H9 (cell line): ENCODE measurements around the gene GALNS. TPM values are rescaled to one million over a fixed set of nuclear protein-coding genes. Genes with fewer than 3 reads are reported as not detected.
A peak's percentile ranks its signal among the peaks of the same experiment; 100 is the strongest.

ENCODE experiments used
- DNase-seq: peaks from one replicate; pipeline ENCODE4 v3.0.0-alpha.2; 2017
- H2AFZ ChIP-seq: one replicate; pipeline ENCODE4 v1.6.1; 2013; ENCODE audit warnings: mild to moderate bottlenecking, low read length, control low read depth, moderate library complexity
- H2AK5ac ChIP-seq: 2 replicates; pipeline ENCODE4 v1.6.1; 2013; ENCODE audit warnings: low read length, control low read depth, mixed read lengths; ENCODE audit not compliant: insufficient read length
- H2BK120ac ChIP-seq: one replicate; pipeline ENCODE4 v1.6.1; 2013; ENCODE audit warnings: low read depth, mild to moderate bottlenecking, low read length, control low read depth, inconsistent platforms; ENCODE audit not compliant: poor library complexity, severe bottlenecking
- H2BK12ac ChIP-seq: 2 replicates; pipeline ENCODE4 v1.6.1; 2013; ENCODE audit warnings: low read length, control low read depth, mixed read lengths, low read depth; ENCODE audit not compliant: insufficient read length
- H2BK15ac ChIP-seq: 2 replicates; pipeline ENCODE4 v1.6.1; 2013; ENCODE audit warnings: low read depth, low read length, control low read depth
- H2BK20ac ChIP-seq: one replicate; pipeline ENCODE4 v1.6.1; 2013; ENCODE audit warnings: low read depth, mild to moderate bottlenecking, low read length, control low read depth, inconsistent platforms; ENCODE audit not compliant: poor library complexity, severe bottlenecking
- H2BK5ac ChIP-seq: 2 replicates; pipeline ENCODE4 v1.6.1; 2013; ENCODE audit warnings: low read length, control low read depth, mixed read lengths; ENCODE audit not compliant: insufficient read length
- H3K14ac ChIP-seq: 2 replicates; pipeline ENCODE4 v1.6.1; 2013; ENCODE audit warnings: low read length, control low read depth; ENCODE audit not compliant: insufficient read depth
- H3K18ac ChIP-seq: 2 replicates; pipeline ENCODE4 v1.6.1; 2013; ENCODE audit warnings: low read depth, mild to moderate bottlenecking, mixed read lengths, low read length, control low read depth; ENCODE audit not compliant: insufficient read length
- H3K23ac ChIP-seq: 2 replicates; pipeline ENCODE4 v1.6.1; 2013; ENCODE audit warnings: low read length, control low read depth, mixed read lengths, low read depth; ENCODE audit not compliant: insufficient read length
- H3K23me2 ChIP-seq: 2 replicates; pipeline ENCODE4 v1.6.1; 2013; ENCODE audit warnings: low read depth, mild to moderate bottlenecking, mixed read lengths, low read length, control low read depth; ENCODE audit not compliant: insufficient read length, poor library complexity, severe bottlenecking
- H3K27ac ChIP-seq: 2 replicates; pipeline ENCODE4 v1.5.1; 2013; ENCODE audit warnings: low read length, control low read depth, mixed read lengths, low read depth; ENCODE audit not compliant: insufficient read length
- H3K27me3 ChIP-seq: 2 replicates; pipeline ENCODE4 v1.6.1; 2013; ENCODE audit warnings: low read length, control low read depth, inconsistent platforms; ENCODE audit not compliant: insufficient read depth
- H3K4ac ChIP-seq: 2 replicates; pipeline ENCODE4 v1.6.1; 2013; ENCODE audit warnings: low read depth, mild to moderate bottlenecking, control low read depth, inconsistent platforms, low read length, moderate library complexity
- H3K4me1 ChIP-seq: 2 replicates; pipeline ENCODE4 v1.6.1; 2013; ENCODE audit warnings: low read length, control low read depth, inconsistent platforms; ENCODE audit not compliant: insufficient read depth
- H3K4me2 ChIP-seq: 2 replicates; pipeline ENCODE4 v1.6.1; 2013; ENCODE audit warnings: low read length, control low read depth, mixed read lengths; ENCODE audit not compliant: insufficient read length, insufficient read depth
- H3K56ac ChIP-seq: 2 replicates; pipeline ENCODE4 v1.6.1; 2013; ENCODE audit warnings: low read depth, mild to moderate bottlenecking, mixed read lengths, low read length, control low read depth; ENCODE audit not compliant: insufficient read length
- H3K79me1 ChIP-seq: 2 replicates; pipeline ENCODE4 v1.6.1; 2013; ENCODE audit warnings: low read depth, mild to moderate bottlenecking, moderate library complexity, low read length, control low read depth, inconsistent platforms; ENCODE audit not compliant: insufficient read depth, poor library complexity, severe bottlenecking
- H3K79me2 ChIP-seq: 2 replicates; pipeline ENCODE4 v1.6.1; 2013; ENCODE audit warnings: low read length, control low read depth, inconsistent platforms; ENCODE audit not compliant: insufficient read depth
- H3K9ac ChIP-seq: 2 replicates; pipeline ENCODE4 v1.6.1; 2013; ENCODE audit warnings: low read length, control low read depth, mixed read lengths; ENCODE audit not compliant: insufficient read length; ENCODE audit errors: extremely low read depth
- H3K9me3 ChIP-seq: one replicate; pipeline ENCODE4 v1.6.1; 2013; ENCODE audit warnings: low read depth, low read length, inconsistent platforms; ENCODE audit not compliant: control insufficient read depth
- H3T11ph ChIP-seq: one replicate; pipeline ENCODE4 v1.6.1; 2013; ENCODE audit warnings: mild to moderate bottlenecking, low read length, control low read depth, inconsistent platforms
- H4K20me1 ChIP-seq: one replicate; pipeline ENCODE4 v1.6.1; 2013; ENCODE audit not compliant: control insufficient read depth, insufficient read length, insufficient read depth
- H4K5ac ChIP-seq: 2 replicates; pipeline ENCODE4 v1.6.1; 2013; ENCODE audit warnings: low read depth, mild to moderate bottlenecking, mixed read lengths, low read length, control low read depth; ENCODE audit not compliant: insufficient read length
- H4K8ac ChIP-seq: replicated peaks from 2 replicates; pipeline ENCODE4 v1.6.1; 2013; ENCODE audit warnings: low read length, control low read depth, mixed read lengths, low read depth; ENCODE audit not compliant: insufficient read length
- H4K91ac ChIP-seq: 2 replicates; pipeline ENCODE4 v1.6.1; 2013; ENCODE audit warnings: low read depth, mild to moderate bottlenecking, moderate library complexity, mixed read lengths, low read length, control low read depth; ENCODE audit not compliant: insufficient read length
- H3K27ac Mint-ChIP-seq, 3 experiments: 2 replicates in 2 of 3; 3 replicates in 1 of 3; pipeline ENCODE4 v1.8.0; 2020 to 2021; ENCODE audit warnings: mixed read lengths in 3 of 3, mild to moderate bottlenecking in 1 of 3, moderate library complexity in 1 of 3
- H3K27me3 Mint-ChIP-seq: 2 replicates; pipeline ENCODE4 v1.8.0; 2021; ENCODE audit warnings: low read depth, mild to moderate bottlenecking, moderate library complexity, mixed read lengths
- H3K36me3 Mint-ChIP-seq, 3 experiments: 2 replicates in 2 of 3; 3 replicates in 1 of 3; pipeline ENCODE4 v1.8.0; 2020 to 2021; ENCODE audit warnings: low read depth in 3 of 3, mixed read lengths in 3 of 3; ENCODE audit not compliant: insufficient read depth in 1 of 3
- H3K4me1 Mint-ChIP-seq, 2 experiments: 2 replicates each; pipeline ENCODE4 v1.8.0; 2020; ENCODE audit warnings: mixed read lengths in 2 of 2
- H3K4me3 Mint-ChIP-seq, 2 experiments: 2 replicates in 1 of 2; 3 replicates in 1 of 2; pipeline ENCODE4 v1.8.0; 2020 to 2021; ENCODE audit warnings: mild to moderate bottlenecking in 2 of 2, mixed read lengths in 2 of 2, moderate library complexity in 1 of 2
- H3K9me3 Mint-ChIP-seq, 2 experiments: 2 replicates in 1 of 2; 3 replicates in 1 of 2; pipeline ENCODE4 v1.8.0; 2020; ENCODE audit warnings: mild to moderate bottlenecking in 2 of 2, mixed read lengths in 2 of 2, moderate library complexity in 1 of 2
- CTCF ChIP-seq: fragments of 200-600 bp; sonication (generic); conservative IDR thresholded peaks from 3 replicates; pipeline ENCODE4 v1.8.0; 2021; ENCODE audit warnings: antibody characterized with exemption, mild to moderate bottlenecking
- WGBS: extraction: QIAGEN DNeasy Blood & Tissue Kit; methylation state at CpG from one replicate; pipeline ENCODE4 v1.1.7; 2013; ENCODE audit warnings: missing lambda C conversion rate, low lambda C conversion rate, mixed read lengths; ENCODE audit not compliant: insufficient read length; ENCODE audit errors: extremely low coverage; 5-methylcytosine and 5-hydroxymethylcytosine counted together
- total RNA-seq: library from RNA; stranded (reverse); gene quantifications from 2 replicates; pipeline ENCODE4 v1.2.1, GENCODE V29; 2021

The GALNS gene
- total RNA-seq, 1 experiment from 2014 or later = 20.3 TPM

GRCh38 chr16:88879788-88880055, 23.0 kb upstream of the GALNS start:
- no CpG with 5 or more reads among the region's 11 CpGs for WGBS
- H4K20me1 ChIP-seq = no peaks in the 10 kb centered on the region
- no peaks in the 10 kb centered on the region for H3K23me2 ChIP-seq
- H3K18ac ChIP-seq = no peak overlapping the region
- H3K4ac ChIP-seq = no peak overlapping the region
- no peak overlapping the region for H2BK120ac ChIP-seq
- H3K27me3 Mint-ChIP-seq = no peaks in the 10 kb centered on the region
- H2AFZ ChIP-seq = no peak overlapping the region
- no peak overlapping the region for H2BK15ac ChIP-seq
- H3K27ac Mint-ChIP-seq = peak overlapping the region in 2 of 3 experiments; percentile 34 to 45; a peak in 2 of 7 replicates
- H3K4me1 ChIP-seq = no peaks in the 10 kb centered on the region
- H3K27ac ChIP-seq = no peak overlapping the region
- no peak overlapping the region for H2BK12ac ChIP-seq
- H2BK20ac ChIP-seq = no peak overlapping the region
- H3K56ac ChIP-seq = no peak overlapping the region
- no peak overlapping the region for H3K23ac ChIP-seq
- no peaks in the 10 kb centered on the region for H3K36me3 Mint-ChIP-seq
- no peak overlapping the region for H3T11ph ChIP-seq
- TF ChIP-seq CTCF = no peak
- no peaks in the 10 kb centered on the region for H3K79me2 ChIP-seq
- no peak overlapping the region for H4K8ac ChIP-seq
- peaks cover 0 to 11% of the 10 kb centered on the region in 2 experiments; a peak in 1 of 4 replicates for H3K4me1 Mint-ChIP-seq
- H3K14ac ChIP-seq = no peak overlapping the region
- H3K4me3 Mint-ChIP-seq = no peak overlapping the region; a peak in 1 of 5 replicates
- H3K9me3 ChIP-seq = no peaks in the 10 kb centered on the region
- H3K9me3 Mint-ChIP-seq = no peaks in the 10 kb centered on the region
- H2AK5ac ChIP-seq = no peak overlapping the region
- DNase-seq = no peak
- no peak overlapping the region for H2BK5ac ChIP-seq
- no peak overlapping the region for H4K91ac ChIP-seq
- no peak overlapping the region for H3K9ac ChIP-seq
- no peak overlapping the region for H4K5ac ChIP-seq
- no peaks in the 10 kb centered on the region for H3K79me1 ChIP-seq
- H3K27me3 ChIP-seq = no peaks in the 10 kb centered on the region
- H3K4me2 ChIP-seq = no peak overlapping the region
